Suprapubic skin (tissue), 4 donors: ENCODE data around the gene ZFYVE28. TPM values are rescaled to one million over a fixed set of nuclear protein-coding genes. Genes with fewer than 3 reads are reported as not detected.

Experiments used
- DNase-seq, 2 donors: peaks; one replicate each; pipeline ENCODE4 v3.0.0-alpha.2; 2019; ENCODE audit warnings: low spot score in 2 of 2
- H3K27ac ChIP-seq: fragments of 200-600 bp; sonication (generic); one replicate; pipeline ENCODE4 v1.5.1; 2019
- H3K27me3 ChIP-seq: fragments of 200-600 bp; sonication (generic); one replicate; pipeline ENCODE4 v1.5.1; 2019
- H3K36me3 ChIP-seq: fragments of 200-600 bp; sonication (generic); one replicate; pipeline ENCODE4 v1.5.1; 2019
- H3K4me1 ChIP-seq: fragments of 200-600 bp; sonication (generic); one replicate; pipeline ENCODE4 v1.5.1; 2019
- H3K4me3 ChIP-seq: fragments of 200-600 bp; sonication (generic); one replicate; pipeline ENCODE4 v1.5.1; 2019; ENCODE audit warnings: mild to moderate bottlenecking
- H3K9me3 ChIP-seq: fragments of 200-600 bp; sonication (generic); one replicate; pipeline ENCODE4 v1.5.1; 2019
- CTCF ChIP-seq, 2 donors: fragments of 200-600 bp in 1 of 2; fragments of 450-650 bp in 1 of 2; sonication (generic) in 1 of 2; IDR thresholded peaks; one replicate each; pipeline ENCODE4 v1.5.1; 2016 to 2019; ENCODE audit warnings: antibody characterized with exemption in 2 of 2, mild to moderate bottlenecking in 1 of 2, moderate library complexity in 1 of 2
- EP300 ChIP-seq: sonication (generic); formaldehyde crosslinking; IDR thresholded peaks from one replicate; pipeline ENCODE4 v1.6.1; 2017; ENCODE audit warnings: antibody characterized with exemption
- POLR2A ChIP-seq, 2 donors: fragments of 450-650 bp; IDR thresholded peaks; one replicate each; pipeline ENCODE4 v1.6.1; 2017; ENCODE audit warnings: antibody characterized with exemption in 2 of 2, mild to moderate bottlenecking in 2 of 2, moderate library complexity in 2 of 2
- POLR2AphosphoS5 ChIP-seq, 3 donors: sonication (generic); formaldehyde crosslinking; IDR thresholded peaks; one replicate each; pipeline ENCODE4 v1.6.1; 2017; ENCODE audit warnings: antibody characterized with exemption in 3 of 3
- WGBS: methylation state at CpG from one replicate; pipeline ENCODE4 v1.1.5; 2018; 5-methylcytosine and 5-hydroxymethylcytosine counted together
- total RNA-seq, 4 donors: library from RNA; depleted of rRNA; stranded (reverse); fragments of >200 nt; gene quantifications; one replicate each; pipeline ENCODE4 v1.1.0, GENCODE V29; 2016

ZFYVE28 gene
- total RNA-seq, 4 donors from 2014 or later = 7.6 to 21.3 (median 9.9) TPM

- TF ChIP-seq EP300 = no peak
- TF ChIP-seq CTCF (IDR thresholded peaks at IDR 0.05) = no peak
- no peak for TF ChIP-seq POLR2AphosphoS5 (IDR thresholded peaks at IDR 0.05)
- TF ChIP-seq POLR2A (IDR thresholded peaks at IDR 0.05) = no peak
- Histone ChIP-seq H3K4me1 (peaks cover 6% of the 10 kb centered on the region), H3K4me3 (no peak overlapping the region), H3K9me3 (no peaks in the 10 kb centered on the region), H3K27ac (no peak overlapping the region), H3K27me3 (no peaks in the 10 kb centered on the region), H3K36me3 (no peaks in the 10 kb centered on the region)
- WGBS = 60% methylated on average over 19 of the region's 20 CpGs
- DNase-seq = no peak
Observed at GRCh38 chr4:2390784-2391421, 27.5 kb downstream of the ZFYVE28 start.

GRCh38 chr4:2390146-2390545, 28.3 kb downstream of the ZFYVE28 start:
- H3K4me1 ChIP-seq = peaks cover 6% of the 10 kb centered on the region
- H3K4me3 ChIP-seq = no peak overlapping the region
- DNase-seq = no peak
- H3K36me3 ChIP-seq = no peaks in the 10 kb centered on the region
- 87% methylated on average over 9 of the region's 9 CpGs for WGBS
- TF ChIP-seq EP300 = no peak
- TF ChIP-seq POLR2AphosphoS5 (IDR thresholded peaks at IDR 0.05) = no peak
- TF ChIP-seq POLR2A (IDR thresholded peaks at IDR 0.05) = no peak
- TF ChIP-seq CTCF (IDR thresholded peaks at IDR 0.05) = no peak
- no peak overlapping the region for H3K27ac ChIP-seq
- no peaks in the 10 kb centered on the region for H3K9me3 ChIP-seq
- no peaks in the 10 kb centered on the region for H3K27me3 ChIP-seq

GRCh38 chr4:2389691-2390090, 28.8 kb downstream of the ZFYVE28 start:
- DNase-seq = no peak

GRCh38 chr4:2388429-2389182, 29.8 kb downstream of the ZFYVE28 start:
- H3K4me3 ChIP-seq = no peak overlapping the region
- H3K36me3 ChIP-seq = no peaks in the 10 kb centered on the region
- peaks cover 6% of the 10 kb centered on the region for H3K4me1 ChIP-seq
- no peak for DNase-seq
- no peak for TF ChIP-seq POLR2AphosphoS5 (IDR thresholded peaks at IDR 0.05)
- TF ChIP-seq EP300 = no peak
- no peak for TF ChIP-seq CTCF (IDR thresholded peaks at IDR 0.05)
- no peak for TF ChIP-seq POLR2A (IDR thresholded peaks at IDR 0.05)
- H3K27ac ChIP-seq = no peak overlapping the region
- no peaks in the 10 kb centered on the region for H3K9me3 ChIP-seq
- 60% methylated on average over 9 of the region's 9 CpGs for WGBS
- no peaks in the 10 kb centered on the region for H3K27me3 ChIP-seq

More at GRCh38 chr4:2389691-2390090, 28.8 kb downstream of the ZFYVE28 start:
- H3K4me3 ChIP-seq = no peak overlapping the region
- 73% methylated on average over 8 of the region's 9 CpGs for WGBS
- H3K9me3 ChIP-seq = no peaks in the 10 kb centered on the region
- no peaks in the 10 kb centered on the region for H3K36me3 ChIP-seq
- H3K27ac ChIP-seq = no peak overlapping the region
- peaks cover 6% of the 10 kb centered on the region for H3K4me1 ChIP-seq
- H3K27me3 ChIP-seq = no peaks in the 10 kb centered on the region
- TF ChIP-seq POLR2AphosphoS5 (IDR thresholded peaks at IDR 0.05) (no peak), CTCF (IDR thresholded peaks at IDR 0.05) (no peak)

GRCh38 chr4:2387829-2388228, 30.6 kb downstream of the ZFYVE28 start:
- TF ChIP-seq EP300 = no peak
- no peak for TF ChIP-seq POLR2AphosphoS5 (IDR thresholded peaks at IDR 0.05)
- TF ChIP-seq CTCF (IDR thresholded peaks at IDR 0.05) = no peak
- no peak for TF ChIP-seq POLR2A (IDR thresholded peaks at IDR 0.05)
- WGBS = 89% methylated on average over 9 of the region's 12 CpGs
- H3K9me3 ChIP-seq = no peaks in the 10 kb centered on the region

More at GRCh38 chr4:2387829-2388228, 30.6 kb downstream of the ZFYVE28 start:
- DNase-seq = no peak
- H3K4me1 ChIP-seq = peaks cover 6% of the 10 kb centered on the region
- H3K36me3 ChIP-seq = no peaks in the 10 kb centered on the region
- no peak overlapping the region for H3K27ac ChIP-seq
- H3K27me3 ChIP-seq = no peaks in the 10 kb centered on the region
- no peak overlapping the region for H3K4me3 ChIP-seq
